Motor neuron (in vitro differentiated cells): ENCODE results near the gene MTERF4. TPM values are rescaled to one million over a fixed set of nuclear protein-coding genes. Genes with fewer than 3 reads are reported as not detected.
"Not testable (repeated sequence)": the region's sequence is repeated elsewhere in the genome, so short reads cannot be mapped to it uniquely, and the experiment has no call there.

Source experiments
- ATAC-seq, 8 experiments: fragments of 200-7000 bp; cut with Tn5 transposase; replicated peaks in 6 of 8; 2 replicates each; pipeline ENCODE4 v1.8.0; 2021; ENCODE audit warnings: mild to moderate bottlenecking in 8 of 8, moderate library complexity in 8 of 8
- H3K27ac ChIP-seq, 2 donors: fragments of 250-450 bp; sonication (Bioruptor Pico); 2 replicates each; pipeline ENCODE4 v1.9.0; 2021; ENCODE audit warnings: antibody characterized with exemption in 2 of 2, mild to moderate bottlenecking in 2 of 2, moderate library complexity in 1 of 2
- H3K4me1 ChIP-seq, 2 donors: fragments of 250-450 bp; sonication (Bioruptor Pico); replicated peaks in 1 of 2; 2 replicates each; pipeline ENCODE4 v1.6.1; 2021; ENCODE audit warnings: antibody characterized with exemption in 2 of 2, mild to moderate bottlenecking in 2 of 2, moderate library complexity in 1 of 2
- H3K4me3 ChIP-seq, 5 donors: fragments of 250-450 bp; sonication (Bioruptor Pico); 2 replicates each; pipeline ENCODE4 v1.9.0; 2021; ENCODE audit warnings: antibody characterized with exemption in 5 of 5, mild to moderate bottlenecking in 5 of 5, moderate library complexity in 4 of 5
- WGBS, 10 experiments: fragments of 450-650 bp; shearing (Covaris generic); methylation state at CpG; one replicate each; pipeline ENCODE4 v1.0.0; 2022; 5-methylcytosine and 5-hydroxymethylcytosine counted together
- in situ Hi-C, 9 experiments: fragments of 400-800 bp; cut with MboI; loops; one replicate each; pipeline ENCODE4 v1.15.0; 2021; ENCODE audit warnings: low sequenced_read_pairs in 9 of 9, low pct_unique_long_range_greater_than_20kb in 2 of 9; ENCODE audit not compliant: unreplicated experiment in 9 of 9
- total RNA-seq, 8 experiments: library from RNA; unstranded; fragments of 300-600 nt; gene quantifications; 2 replicates each; pipeline versions ENCODE4 v1.2.3 to v1.2.4, GENCODE V29; 2022

Gene MTERF4
- total RNA-seq, 8 experiments from 2014 or later = 21.6 to 39.3 (median 30.5) TPM

- H3K4me1 ChIP-seq = no peaks in the 10 kb centered on the region
- H3K4me3 ChIP-seq = no peak overlapping the region
- in situ Hi-C loops = no loop called here
- WGBS, 10 experiments = 90 to 100% (median 96%) methylated on average over 6 to 10 of the region's 11 CpGs; no CpG with 5 or more reads in 2 of the 10 experiments
- H3K27ac ChIP-seq = no peak overlapping the region
- ATAC-seq = no peak
Observed at GRCh38 chr2:241114836-241115235, 12.7 kb upstream of the MTERF4 start.

- Histone ChIP-seq H3K27ac (no peak overlapping the region), H3K4me1 (no peaks in the 10 kb centered on the region), H3K4me3 (no peak overlapping the region)
- 69 to 100% (median 76%) methylated on average over 1 to 8 of the region's 8 CpGs; no CpG with 5 or more reads in 3 of the 10 experiments for WGBS, 10 experiments
- in situ Hi-C loops = no loop called here
- no peak for ATAC-seq
Observed at GRCh38 chr2:241112592-241112991, 10.5 kb upstream of the MTERF4 start.

GRCh38 chr2:241112046-241112445 lies 10.0 kb upstream of the MTERF4 start:
- no peak for ATAC-seq
- 80 to 100% (median 94%) methylated on average over 1 to 17 of the region's 17 CpGs for WGBS, 10 experiments
- in situ Hi-C loops = no loop called here
- Histone ChIP-seq H3K27ac (no peak overlapping the region), H3K4me3 (no peak overlapping the region), H3K4me1 (no peaks in the 10 kb centered on the region)

- WGBS, 10 experiments = 80 to 100% (median 96%) methylated on average over 1 to 4 of the region's 9 CpGs; no CpG with 5 or more reads in 3 of the 10 experiments
- no peak overlapping the region for H3K4me3 ChIP-seq
- in situ Hi-C loops = no loop called here
- H3K27ac ChIP-seq = no peak overlapping the region
- H3K4me1 ChIP-seq = no peaks in the 10 kb centered on the region
- no peak for ATAC-seq
Observed at GRCh38 chr2:241111440-241111805, 9.3 kb upstream of the MTERF4 start.

GRCh38 chr2:241110607-241111439 lies 8.7 kb upstream of the MTERF4 start:
- Histone ChIP-seq H3K4me3 (no peak overlapping the region), H3K27ac (no peak overlapping the region), H3K4me1 (no peaks in the 10 kb centered on the region)
- in situ Hi-C loops = no loop called here
- no peak for ATAC-seq
- 75 to 100% (median 90%) methylated on average over 1 to 5 of the region's 19 CpGs; no CpG with 5 or more reads in 5 of the 10 experiments for WGBS, 10 experiments

- WGBS, 10 experiments = 40 to 100% (median 91%) methylated on average over 1 to 5 of the region's 9 CpGs; no CpG with 5 or more reads in 1 of the 10 experiments
- no peak overlapping the region for H3K27ac ChIP-seq
- in situ Hi-C loops = no loop called here
- H3K4me3 ChIP-seq = no peak overlapping the region
- H3K4me1 ChIP-seq = no peaks in the 10 kb centered on the region
- no peak for ATAC-seq
Observed at GRCh38 chr2:241110089-241110606, 8.1 kb upstream of the MTERF4 start.

GRCh38 chr2:241109210-241110088 lies 7.4 kb upstream of the MTERF4 start:
- ATAC-seq = no peak
- WGBS, 10 experiments = 81 to 100% (median 87%) methylated on average over 1 to 6 of the region's 14 CpGs; no CpG with 5 or more reads in 1 of the 10 experiments
- Histone ChIP-seq H3K4me1 (no peaks in the 10 kb centered on the region), H3K4me3 (no peak overlapping the region), H3K27ac (no peak overlapping the region)
- in situ Hi-C loops = no loop called here

- Histone ChIP-seq H3K4me1 (peaks cover 2% of the 10 kb centered on the region in 2 donors), H3K27ac (no peak overlapping the region), H3K4me3 (no peak overlapping the region)
- in situ Hi-C loops = no loop called here
- WGBS, 10 experiments = 89 to 100% (median 92%) methylated on average over 1 to 9 of the region's 35 CpGs; no CpG with 5 or more reads in 3 of the 10 experiments
- no peak for ATAC-seq
Observed at GRCh38 chr2:241108271-241109209, 6.5 kb upstream of the MTERF4 start.

- ATAC-seq = no peak
- WGBS, 10 experiments = 100% methylated on average over 1 to 3 of the region's 9 CpGs; no CpG with 5 or more reads in 5 of the 10 experiments
- H3K27ac ChIP-seq = no peak overlapping the region
- no peak overlapping the region for H3K4me3 ChIP-seq
- in situ Hi-C loops = no loop called here
- peaks cover 7 to 8% of the 10 kb centered on the region in 2 donors for H3K4me1 ChIP-seq
Observed at GRCh38 chr2:241107031-241107783, 5.1 kb upstream of the MTERF4 start.

- Histone ChIP-seq H3K4me1 (peaks cover 13 to 15% of the 10 kb centered on the region in 2 donors), H3K4me3 (no peak overlapping the region), H3K27ac (no peak overlapping the region)
- 0 to 71% (median 50%) methylated on average over 1 of the region's 3 CpGs; no CpG with 5 or more reads in 7 of the 10 experiments for WGBS, 10 experiments
- no peak for ATAC-seq
- in situ Hi-C loops = no loop called here
Observed at GRCh38 chr2:241105641-241106040, 3.6 kb upstream of the MTERF4 start.

GRCh38 chr2:241104611-241105010 lies 2.5 kb upstream of the MTERF4 start:
- ATAC-seq, in situ Hi-C loops, H3K27ac ChIP-seq, H3K4me3 ChIP-seq: not testable (repeated sequence)
- H3K4me1 ChIP-seq = peaks cover 13 to 15% of the 10 kb centered on the region in 2 donors
- 90 to 100% (median 98%) methylated on average over 2 to 9 of the region's 10 CpGs; no CpG with 5 or more reads in 3 of the 10 experiments for WGBS, 10 experiments
